Neural crest cell (in vitro differentiated cells): ENCODE results near the gene ADIPOR2. TPM values are rescaled to one million over a fixed set of nuclear protein-coding genes. Genes with fewer than 3 reads are reported as not detected.
A peak's percentile ranks its signal among the peaks of the same experiment; 100 is the strongest.

Experiments
- DNase-seq: peaks from one replicate; pipeline ENCODE4 v3.0.0; 2021; ENCODE audit warnings: low read depth, mixed read lengths, low spot score
- H3K27ac Mint-ChIP-seq: one replicate; pipeline ENCODE4 v1.8.0; 2021; ENCODE audit warnings: mild to moderate bottlenecking, mixed read lengths; ENCODE audit not compliant: unreplicated experiment
- H3K27me3 Mint-ChIP-seq: 2 replicates; pipeline ENCODE4 v1.8.0; 2021; ENCODE audit warnings: low read depth, mild to moderate bottlenecking, mixed read lengths
- H3K36me3 Mint-ChIP-seq: 2 replicates; pipeline ENCODE4 v1.8.0; 2021; ENCODE audit warnings: low read depth, mild to moderate bottlenecking, mixed read lengths
- H3K4me1 Mint-ChIP-seq: 2 replicates; pipeline ENCODE4 v1.8.0; 2021; ENCODE audit warnings: mixed read lengths
- H3K4me3 Mint-ChIP-seq: one replicate; pipeline ENCODE4 v1.8.0; 2021; ENCODE audit warnings: mild to moderate bottlenecking, mixed read lengths
- H3K9me3 Mint-ChIP-seq: 2 replicates; pipeline ENCODE4 v1.8.0; 2021; ENCODE audit warnings: mixed read lengths
- total RNA-seq: library from RNA; stranded (reverse); gene quantifications from 2 replicates; pipeline ENCODE4 v1.2.1, GENCODE V29; 2021
- TF ChIP-seq, protein P1 (sequence below): fragments of 200-600 bp; sonication (generic); conservative IDR thresholded peaks from 2 replicates; pipeline ENCODE4 v1.5.0; 2021; ENCODE audit warnings: antibody characterized with exemption, mild to moderate bottlenecking

Gene ADIPOR2
- total RNA-seq, 1 donor from 2014 or later: 59.4 TPM

DNA sequence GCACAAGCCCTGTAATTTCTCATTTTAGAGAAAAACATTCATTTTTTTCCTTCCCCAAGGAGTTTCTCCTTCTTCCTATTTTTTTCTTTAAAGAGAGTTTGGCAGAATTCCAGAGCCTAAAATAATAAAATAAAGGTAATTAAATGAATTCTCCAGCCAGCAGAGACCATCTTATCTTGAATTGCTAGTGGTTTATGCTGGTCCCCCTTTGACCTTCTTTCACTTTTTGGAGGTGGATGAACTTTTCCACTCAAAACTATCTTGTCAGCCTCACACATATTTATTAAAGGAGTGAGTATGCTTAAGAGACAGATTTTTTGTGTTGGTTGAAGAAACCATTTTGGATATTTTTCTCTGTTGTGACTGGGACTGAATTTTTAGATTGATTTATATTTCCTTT, 47.6 kb downstream of the ADIPOR2 start:
- Mint-ChIP-seq H3K36me3 (peaks cover 13% of the 10 kb centered on the region), H3K4me3 (no peak overlapping the region), H3K27ac (no peak overlapping the region), H3K4me1 (peaks cover 32% of the 10 kb centered on the region), H3K27me3 (no peaks in the 10 kb centered on the region), H3K9me3 (no peaks in the 10 kb centered on the region)
- TF ChIP-seq, protein P1, sequence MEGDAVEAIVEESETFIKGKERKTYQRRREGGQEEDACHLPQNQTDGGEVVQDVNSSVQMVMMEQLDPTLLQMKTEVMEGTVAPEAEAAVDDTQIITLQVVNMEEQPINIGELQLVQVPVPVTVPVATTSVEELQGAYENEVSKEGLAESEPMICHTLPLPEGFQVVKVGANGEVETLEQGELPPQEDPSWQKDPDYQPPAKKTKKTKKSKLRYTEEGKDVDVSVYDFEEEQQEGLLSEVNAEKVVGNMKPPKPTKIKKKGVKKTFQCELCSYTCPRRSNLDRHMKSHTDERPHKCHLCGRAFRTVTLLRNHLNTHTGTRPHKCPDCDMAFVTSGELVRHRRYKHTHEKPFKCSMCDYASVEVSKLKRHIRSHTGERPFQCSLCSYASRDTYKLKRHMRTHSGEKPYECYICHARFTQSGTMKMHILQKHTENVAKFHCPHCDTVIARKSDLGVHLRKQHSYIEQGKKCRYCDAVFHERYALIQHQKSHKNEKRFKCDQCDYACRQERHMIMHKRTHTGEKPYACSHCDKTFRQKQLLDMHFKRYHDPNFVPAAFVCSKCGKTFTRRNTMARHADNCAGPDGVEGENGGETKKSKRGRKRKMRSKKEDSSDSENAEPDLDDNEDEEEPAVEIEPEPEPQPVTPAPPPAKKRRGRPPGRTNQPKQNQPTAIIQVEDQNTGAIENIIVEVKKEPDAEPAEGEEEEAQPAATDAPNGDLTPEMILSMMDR: no peak
- DNase-seq: no peak

DNA sequence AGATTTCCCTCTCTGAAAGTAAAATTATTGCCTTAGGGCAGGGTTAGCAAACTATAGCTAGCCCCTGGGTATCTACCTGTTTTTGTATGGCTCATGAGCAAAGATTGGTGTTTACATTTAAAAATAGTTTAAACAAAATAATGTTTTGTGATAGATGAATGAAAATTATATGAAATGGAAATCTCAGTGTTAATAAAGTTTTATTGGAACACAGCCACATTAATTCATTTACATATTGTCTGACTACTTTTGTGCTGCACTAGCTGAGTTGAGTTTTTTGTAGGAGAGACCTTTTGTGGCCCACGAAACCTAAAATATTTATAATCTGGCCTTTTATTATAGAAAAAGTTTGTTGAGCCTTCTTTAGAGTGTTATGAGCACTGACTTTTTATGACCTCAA, 48.5 kb downstream of the ADIPOR2 start:
- H3K27ac Mint-ChIP-seq: no peak overlapping the region
- H3K9me3 Mint-ChIP-seq: no peaks in the 10 kb centered on the region
- DNase-seq: no peak
- TF ChIP-seq, protein P1: no peak
- H3K4me1 Mint-ChIP-seq: peaks cover 32% of the 10 kb centered on the region
- H3K27me3 Mint-ChIP-seq: no peaks in the 10 kb centered on the region
- peaks cover 11% of the 10 kb centered on the region for H3K36me3 Mint-ChIP-seq
- H3K4me3 Mint-ChIP-seq: no peak overlapping the region

DNA sequence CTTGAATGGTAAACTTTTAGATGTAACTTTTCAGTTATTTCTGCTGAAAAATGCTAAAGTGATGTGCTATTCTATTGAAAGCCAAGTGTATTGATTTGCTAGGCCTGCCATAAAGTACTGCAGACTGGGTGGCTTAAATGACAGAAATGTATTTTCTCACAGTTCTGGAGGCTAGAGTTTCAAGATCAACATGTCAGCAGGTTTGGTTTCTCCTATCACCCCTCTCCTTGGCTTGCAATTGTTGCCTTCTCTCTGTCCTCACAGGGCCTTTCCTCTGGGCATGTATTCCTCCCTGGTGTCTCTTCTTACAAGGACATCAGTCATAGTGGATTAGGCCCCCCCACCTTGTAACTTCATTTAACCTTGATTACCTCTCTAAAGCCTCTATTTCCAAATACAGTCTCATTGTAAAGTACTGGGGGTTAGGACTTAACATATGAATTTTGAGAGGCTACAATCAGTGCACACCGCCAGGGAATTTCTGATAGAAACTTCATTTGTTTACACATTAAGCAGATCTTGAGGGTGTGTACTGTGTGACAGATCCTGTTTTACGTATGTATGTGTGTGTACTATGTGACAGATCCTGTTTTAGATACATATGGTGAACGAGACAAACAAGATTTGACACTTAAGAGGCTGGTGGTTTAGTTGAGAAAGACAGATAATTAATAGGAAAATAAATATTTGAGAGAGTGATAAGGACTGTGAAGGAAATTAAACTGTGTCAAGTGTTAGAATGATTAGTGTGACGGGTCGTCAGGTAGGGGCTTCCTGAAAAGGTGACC, 49.5 kb downstream of the ADIPOR2 start:
- no peak for DNase-seq
- Mint-ChIP-seq H3K27me3 (no peaks in the 10 kb centered on the region), H3K36me3 (peaks cover 12% of the 10 kb centered on the region), H3K27ac (peak overlapping the region; percentile 20), H3K4me1 (peaks cover 36% of the 10 kb centered on the region), H3K9me3 (no peaks in the 10 kb centered on the region), H3K4me3 (no peak overlapping the region)
- TF ChIP-seq, protein P1: no peak

- H3K36me3 Mint-ChIP-seq: peaks cover 18% of the 10 kb centered on the region
- no peak for DNase-seq
- H3K27me3 Mint-ChIP-seq: no peaks in the 10 kb centered on the region
- H3K27ac Mint-ChIP-seq: no peak overlapping the region
- TF ChIP-seq, protein P1: no peak
- H3K9me3 Mint-ChIP-seq: peaks cover 6% of the 10 kb centered on the region
- H3K4me3 Mint-ChIP-seq: no peak overlapping the region
- H3K4me1 Mint-ChIP-seq: peaks cover 39% of the 10 kb centered on the region
Measured at GRCh38 chr12:1741154-1741949, 50.5 kb downstream of the ADIPOR2 start.

- Mint-ChIP-seq H3K27me3 (no peaks in the 10 kb centered on the region), H3K9me3 (peaks cover 14% of the 10 kb centered on the region), H3K4me3 (no peak overlapping the region), H3K4me1 (peaks cover 29% of the 10 kb centered on the region), H3K36me3 (peaks cover 40% of the 10 kb centered on the region), H3K27ac (no peak overlapping the region)
- TF ChIP-seq, protein P1: no peak
- no peak for DNase-seq
Measured at GRCh38 chr12:1744932-1745331, 54.1 kb downstream of the ADIPOR2 start.
